Urothelium cell line (cell line): ENCODE data around the gene RAB32.
A peak's percentile ranks its signal among the peaks of the same experiment; 100 is the strongest.

Source experiments
- DNase-seq: peaks from one replicate; pipeline ENCODE4 v3.0.0; 2011; ENCODE audit warnings: low spot score, mixed read lengths
- FAIRE-seq: peaks from 2 replicates; lab custom pipeline; 2011; peaks lifted over from hg19 to GRCh38; lab: Jason Lieb, UNC

Gene RAB32

DNA sequence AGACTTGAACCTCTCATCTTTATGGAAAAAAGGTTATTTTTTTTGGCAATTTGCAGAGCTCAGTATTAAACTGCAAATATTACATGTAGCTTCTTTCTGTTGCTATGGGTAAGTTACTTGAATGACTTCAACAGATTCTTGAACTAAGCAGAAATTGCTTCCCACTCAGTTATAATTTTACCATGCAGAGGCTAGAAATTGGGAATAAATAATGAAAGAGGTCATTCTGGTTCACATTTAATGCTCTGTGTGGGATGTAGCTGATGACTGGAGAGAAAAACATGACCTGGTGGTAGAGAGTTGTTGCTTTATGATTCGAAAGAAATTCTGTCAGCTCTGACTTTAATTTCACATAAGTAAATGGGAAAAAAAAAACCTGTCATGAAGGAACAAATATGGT lies 38.3 kb downstream of the RAB32 start:
- no peak for FAIRE-seq

DNA sequence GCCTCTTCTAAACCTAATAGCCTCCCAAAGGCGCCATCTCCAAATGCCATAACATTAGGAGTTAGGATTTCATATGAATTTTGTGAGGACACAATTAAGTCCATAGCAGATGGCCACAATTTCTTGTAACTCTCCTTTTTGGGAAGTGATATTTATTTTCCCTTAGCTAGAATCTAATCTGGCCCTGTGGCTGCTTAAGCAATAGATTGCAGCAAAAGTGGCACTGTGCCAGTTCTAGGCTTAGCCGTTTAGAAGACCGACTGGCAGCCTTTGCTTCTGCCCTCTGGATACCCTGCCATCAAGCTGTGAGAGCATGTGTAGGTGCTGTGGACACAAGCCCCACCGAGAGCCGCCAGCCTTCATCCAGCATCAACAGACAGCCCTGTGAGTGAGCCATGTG lies 39.2 kb downstream of the RAB32 start:
- DNase-seq (no peak), FAIRE-seq (no peak)

More for the DNA sequence above, 38.3 kb downstream of the RAB32 start:
- DNase-seq, result no peak

DNA sequence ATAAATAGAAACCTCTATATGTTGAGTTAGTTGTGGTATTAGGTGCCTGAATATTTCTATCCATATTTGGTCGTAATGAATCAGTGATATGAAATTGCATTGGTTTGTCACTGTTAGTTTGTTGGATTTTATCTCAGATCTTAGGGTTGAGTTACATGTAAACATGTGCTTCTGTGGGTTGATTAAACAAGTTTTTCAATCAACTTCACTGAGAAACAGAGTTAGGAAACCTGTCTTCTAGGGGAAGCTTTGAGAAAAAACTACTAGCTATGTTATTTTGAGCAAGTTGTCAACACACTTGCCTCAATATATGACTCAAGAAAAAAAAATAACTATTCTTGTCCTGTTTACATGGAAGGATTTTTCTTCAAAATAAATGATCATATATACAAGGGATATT lies 40.3 kb downstream of the RAB32 start:
- DNase-seq (no peak), FAIRE-seq (no peak)

DNA sequence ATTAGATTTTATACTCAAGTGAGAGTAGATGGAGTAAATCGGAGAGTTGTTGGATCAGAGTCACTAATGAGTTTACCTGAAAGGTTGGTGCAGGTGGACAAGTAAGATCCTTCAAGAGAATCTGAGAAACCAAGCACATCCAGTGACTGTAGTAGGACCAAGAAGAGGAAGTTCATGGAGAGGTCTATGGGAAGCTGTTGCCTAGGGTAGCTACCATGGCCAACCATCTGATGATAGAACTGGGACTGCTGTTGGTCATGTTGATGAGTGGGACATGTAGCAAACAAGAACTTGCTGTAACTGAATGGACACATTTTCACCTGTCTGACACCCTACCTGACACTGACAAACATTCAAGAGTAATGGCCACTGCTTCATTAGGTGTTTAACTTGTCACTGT lies 43.8 kb downstream of the RAB32 start:
- FAIRE-seq (no peak), DNase-seq (no peak)

DNA sequence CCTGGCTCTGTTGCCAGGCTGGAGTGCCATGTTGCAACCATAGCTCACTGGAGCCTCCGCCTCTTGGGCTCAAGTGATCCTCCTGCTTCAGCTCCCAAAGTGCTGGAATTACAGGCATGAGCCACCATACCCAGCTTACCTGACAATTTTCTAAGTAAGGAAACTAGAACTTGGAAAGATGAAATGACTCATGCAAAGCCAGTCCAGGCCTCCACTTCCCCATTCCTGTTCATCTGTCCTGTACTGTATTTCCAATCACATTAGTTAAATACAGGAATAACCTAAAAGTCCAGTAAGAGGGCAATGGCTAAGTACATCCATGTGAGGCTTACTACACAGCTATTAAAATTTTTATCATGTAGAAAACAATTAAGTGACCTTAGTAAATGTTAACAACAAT lies 46.9 kb downstream of the RAB32 start:
- FAIRE-seq (no peak), DNase-seq (no peak)

DNA sequence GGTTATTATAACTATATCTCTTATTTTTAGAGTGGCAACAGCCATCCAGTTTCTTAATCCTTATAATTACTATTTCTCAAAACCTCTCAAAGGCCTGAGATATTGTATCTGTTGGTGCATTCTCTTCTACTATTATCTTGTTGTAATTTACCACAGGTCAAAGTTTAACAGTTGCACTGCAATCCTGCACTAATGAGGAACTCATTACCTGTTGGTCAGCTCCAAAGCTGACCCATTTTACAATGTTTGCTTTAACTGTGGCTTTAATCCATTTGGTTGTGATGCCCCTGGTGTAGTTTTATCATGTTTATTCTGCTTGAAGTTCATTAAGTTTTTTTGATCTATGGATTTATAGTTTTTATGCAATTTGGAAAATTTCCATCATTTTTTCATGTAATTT lies 48.8 kb downstream of the RAB32 start:
- FAIRE-seq, result no peak
- no peak for DNase-seq

DNA sequence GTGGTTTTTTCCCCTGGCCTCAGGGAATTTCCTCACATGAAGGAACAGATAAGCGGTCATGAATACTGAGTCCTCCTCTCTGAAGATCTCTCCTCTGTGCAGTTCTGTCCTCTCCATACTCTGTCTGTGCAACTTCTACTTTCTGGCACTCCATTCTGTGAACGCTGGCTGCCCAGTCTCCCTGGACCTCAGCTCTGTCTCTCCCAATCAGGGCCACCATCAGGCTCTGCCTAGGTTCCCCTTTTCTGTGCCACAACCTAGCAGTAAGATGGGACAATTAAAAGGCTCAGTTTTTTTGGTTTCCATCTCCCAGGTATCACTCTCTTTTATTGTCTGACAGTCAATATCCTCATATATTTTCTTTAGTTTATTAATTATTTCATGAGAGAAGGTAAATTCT lies 50.4 kb downstream of the RAB32 start:
- FAIRE-seq, result no peak
- no peak for DNase-seq

DNA sequence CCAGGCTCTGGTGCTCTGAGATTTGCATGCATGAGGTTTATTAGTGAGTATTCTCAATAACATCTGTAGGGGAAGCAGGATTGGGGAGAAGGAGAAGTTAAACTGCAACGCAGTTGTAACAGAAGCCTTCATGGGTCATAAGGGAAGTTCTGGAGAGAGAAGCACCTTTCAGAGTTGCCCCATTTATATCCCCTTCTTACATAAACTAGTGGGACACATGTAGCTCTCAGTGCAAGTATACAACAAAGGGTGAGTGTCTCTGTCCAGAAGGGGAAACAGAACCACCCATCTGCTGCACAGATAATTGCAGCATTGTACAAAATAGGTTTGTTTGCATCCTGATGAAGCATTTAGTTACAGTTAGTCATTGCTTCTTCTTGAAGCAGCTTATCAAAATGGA lies 50.9 kb downstream of the RAB32 start:
- DNase-seq (no peak), FAIRE-seq (no peak)

DNA sequence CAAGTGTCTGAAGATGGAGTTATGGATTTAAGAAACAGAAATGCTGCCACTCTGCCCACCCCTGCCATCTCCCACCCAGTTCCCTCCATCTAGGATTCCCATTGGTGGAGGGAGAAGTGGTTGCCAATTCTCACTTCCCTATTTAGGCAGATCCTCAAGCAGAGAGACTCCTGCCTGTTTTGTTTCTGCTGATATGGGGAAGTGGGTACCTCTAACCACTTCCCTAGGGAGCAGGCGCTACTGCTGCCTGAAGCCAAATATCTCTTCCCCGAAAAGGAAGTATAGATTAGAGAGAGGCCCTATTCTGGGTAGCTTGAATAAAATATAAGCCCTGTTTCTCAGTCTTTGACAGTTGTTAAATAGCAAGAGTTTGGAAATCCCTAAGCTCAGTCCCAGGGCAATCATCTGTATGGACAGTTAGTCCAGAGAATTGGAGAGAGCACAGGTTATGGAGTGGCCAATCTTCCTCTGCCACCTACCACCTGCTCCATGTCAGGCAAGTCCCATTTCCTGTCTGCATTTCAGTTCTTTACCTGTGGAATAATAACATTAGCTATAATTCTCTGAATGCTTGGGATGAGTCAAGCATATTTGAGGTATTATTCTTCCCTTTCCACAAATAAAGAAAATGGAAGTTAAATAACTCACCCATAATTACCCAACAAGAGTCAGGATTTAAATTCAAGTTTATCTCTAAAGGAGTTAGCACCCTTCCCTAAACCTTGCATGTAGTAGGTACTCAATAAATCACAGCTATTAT lies 52.5 kb downstream of the RAB32 start:
- FAIRE-seq (no peak), DNase-seq (no peak)

DNA sequence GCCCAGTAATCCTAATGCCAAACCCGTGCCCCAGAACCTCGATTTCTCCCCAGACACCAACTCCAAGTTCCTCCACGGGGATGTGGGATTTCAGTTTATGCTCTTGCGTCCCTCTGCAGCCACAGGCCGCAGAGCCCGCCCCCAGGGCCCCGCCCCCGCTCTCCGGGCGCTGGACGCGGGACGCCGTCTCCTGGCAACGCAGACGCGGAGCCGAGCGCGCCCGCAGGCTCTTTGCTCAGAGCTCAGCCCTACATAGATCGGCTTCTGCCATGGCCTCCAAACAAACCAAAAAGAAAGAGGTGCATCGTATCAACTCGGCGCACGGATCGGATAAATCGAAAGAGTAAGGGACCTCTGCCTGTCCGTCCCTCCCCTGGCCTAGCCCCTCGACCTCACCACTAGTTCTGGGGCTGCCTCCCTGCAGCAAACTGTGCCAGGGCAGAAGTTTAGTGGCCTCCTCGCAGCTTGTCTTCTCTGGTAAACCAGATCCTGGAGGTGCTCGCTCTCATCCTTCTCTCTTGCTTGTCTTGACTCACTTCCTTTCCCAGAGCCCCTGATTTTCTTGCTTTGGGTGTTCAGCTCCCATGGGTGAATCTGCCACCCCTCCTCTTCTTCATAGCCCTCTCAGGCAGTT lies 55.3 kb downstream of the RAB32 start, which contains the start of gene ADGB:
Gene ADGB (plus strand): TSS at position 201 of the 634 bp plus-strand sequence. CDS start 69 bp downstream, at position 270.
- DNase-seq, result peak; percentile 69
- FAIRE-seq, result no peak

DNA sequence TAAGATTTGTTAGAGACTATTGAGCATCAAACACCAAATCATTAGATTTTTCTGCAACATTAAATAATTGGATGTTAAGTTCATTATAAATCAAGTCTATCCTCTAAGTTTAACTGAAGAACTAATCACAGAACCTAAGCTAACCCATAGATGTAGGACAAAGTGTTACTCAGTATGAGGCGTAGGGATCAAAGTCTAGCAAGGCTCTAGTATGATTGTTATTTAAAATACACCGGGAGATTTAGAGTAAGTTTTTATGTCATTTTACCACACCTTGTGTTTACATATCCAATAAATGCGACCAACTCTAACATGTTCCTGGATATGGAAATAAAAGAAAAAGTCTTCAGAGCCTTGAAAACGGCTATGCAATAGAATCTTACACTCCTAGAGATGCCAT lies 57.7 kb downstream of the RAB32 start:
- FAIRE-seq (no peak), DNase-seq (no peak)

DNA sequence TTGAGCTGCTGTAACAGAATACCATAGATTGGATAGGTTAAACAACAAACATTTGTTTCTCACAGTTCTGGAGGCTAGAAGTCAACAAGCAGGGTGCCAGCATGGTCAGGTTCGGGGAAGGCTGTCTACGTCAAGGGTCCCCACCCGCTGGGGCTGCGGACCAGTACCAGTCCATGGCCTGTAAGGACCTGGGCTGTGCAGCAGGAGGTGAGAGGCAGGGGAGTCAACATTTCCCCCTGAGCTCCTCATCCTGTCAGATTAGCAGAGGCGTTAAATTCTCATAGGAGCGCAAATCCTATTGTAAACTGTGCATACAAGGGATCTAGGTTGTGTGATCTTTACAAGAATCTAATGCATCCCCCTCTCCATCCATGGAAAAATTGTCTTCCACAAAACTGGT lies 58.9 kb downstream of the RAB32 start:
- FAIRE-seq (no peak), DNase-seq (no peak)
